CD14-positive monocyte (primary cell): Measurements from ENCODE around the gene LRBA. TPM values are rescaled to one million over a fixed set of nuclear protein-coding genes. Genes with fewer than 3 reads are reported as not detected.

Experiments used
- DNase-seq, 3 donors: peaks; one replicate each; pipeline ENCODE4 v3.0.0-alpha.2; 2011 to 2022
- H2AFZ ChIP-seq: 2 replicates; pipeline ENCODE4 v1.6.0; 2012; ENCODE audit warnings: mild to moderate bottlenecking, low read depth, low read length, inconsistent platforms; ENCODE audit not compliant: insufficient read depth, poor library complexity, severe bottlenecking
- H3K27ac ChIP-seq, 2 donors: 1 replicate in 1 of 2; 2 replicates in 1 of 2; pipeline ENCODE4 v1.5.1; 2012 to 2013; ENCODE audit warnings: low read length in 2 of 2, control low read depth in 1 of 2, inconsistent platforms in 1 of 2, low read depth in 1 of 2, mild to moderate bottlenecking in 1 of 2
- H3K27me3 ChIP-seq, 2 donors: one replicate each; pipeline versions ENCODE4 v1.6.0 to v1.6.1; 2011 to 2013; ENCODE audit warnings: low read length in 2 of 2; ENCODE audit not compliant: control insufficient read depth in 2 of 2, insufficient read depth in 2 of 2
- H3K36me3 ChIP-seq, 2 donors: replicated peaks in 1 of 2; 1 replicate in 1 of 2; 2 replicates in 1 of 2; pipeline versions ENCODE4 v1.5.1 to v1.6.1; 2012 to 2013; ENCODE audit warnings: low read length in 2 of 2, control low read depth in 1 of 2, inconsistent platforms in 1 of 2, mild to moderate bottlenecking in 1 of 2; ENCODE audit not compliant: insufficient read depth in 2 of 2, control insufficient read depth in 1 of 2
- H3K4me1 ChIP-seq, 2 donors: 1 replicate in 1 of 2; 2 replicates in 1 of 2; pipeline versions ENCODE4 v1.5.1 to v1.6.1; 2012 to 2013; ENCODE audit warnings: low read length in 2 of 2, control low read depth in 1 of 2, inconsistent platforms in 1 of 2, mild to moderate bottlenecking in 1 of 2, moderate library complexity in 1 of 2; ENCODE audit not compliant: insufficient read depth in 2 of 2, control insufficient read depth in 1 of 2
- H3K4me2 ChIP-seq: replicated peaks from 2 replicates; pipeline ENCODE3; 2012; ENCODE audit warnings: low read length, moderate library complexity, mild to moderate bottlenecking; ENCODE audit not compliant: poor library complexity, severe bottlenecking; ENCODE audit errors: extremely low read depth
- H3K4me3 ChIP-seq, 3 experiments: fragments of 200-600 bp in 1 of 3; sonication (generic) in 1 of 3; replicated peaks in 1 of 3; 1 replicate in 2 of 3; 2 replicates in 1 of 3; pipeline ENCODE4 v1.5.1; 2011 to 2013; ENCODE audit warnings: low read length in 3 of 3, mild to moderate bottlenecking in 3 of 3, control low read depth in 2 of 3, low read depth in 2 of 3, inconsistent platforms in 1 of 3, moderate library complexity in 1 of 3
- H3K79me2 ChIP-seq: 2 replicates; pipeline ENCODE4 v1.6.0; 2012; ENCODE audit warnings: mild to moderate bottlenecking, control low read depth, inconsistent platforms, low read length, moderate library complexity; ENCODE audit not compliant: insufficient read depth
- H3K9ac ChIP-seq: 2 replicates; pipeline ENCODE4 v1.6.0; 2017; ENCODE audit warnings: low read length, mild to moderate bottlenecking; ENCODE audit not compliant: insufficient read depth, poor library complexity, severe bottlenecking
- H3K9me3 ChIP-seq, 2 donors: replicated peaks in 1 of 2; 1 replicate in 1 of 2; 2 replicates in 1 of 2; pipeline versions ENCODE4 v1.5.1 to v1.6.1; 2012 to 2013; ENCODE audit warnings: low read length in 2 of 2, control low read depth in 1 of 2; ENCODE audit not compliant: control insufficient read depth in 1 of 2, insufficient read depth in 1 of 2
- H4K20me1 ChIP-seq: 2 replicates; pipeline ENCODE4 v1.6.0; 2012; ENCODE audit warnings: mild to moderate bottlenecking, low read length, control low read depth, moderate library complexity; ENCODE audit not compliant: insufficient read depth
- H3K27ac Mint-ChIP-seq, 7 donors: one replicate each; pipeline ENCODE4 v1.8.0; 2020; ENCODE audit warnings: mild to moderate bottlenecking in 7 of 7, mixed read lengths in 7 of 7, moderate library complexity in 6 of 7, inconsistent platforms in 2 of 7
- H3K27me3 Mint-ChIP-seq, 3 donors: one replicate each; pipeline ENCODE4 v1.8.0; 2021 to 2022; ENCODE audit warnings: low read depth in 3 of 3, mild to moderate bottlenecking in 3 of 3, mixed read lengths in 3 of 3, moderate library complexity in 3 of 3, inconsistent platforms in 1 of 3
- H3K36me3 Mint-ChIP-seq, 2 donors: one replicate each; pipeline ENCODE4 v1.8.0; 2020; ENCODE audit warnings: mixed read lengths in 2 of 2, inconsistent platforms in 1 of 2, mild to moderate bottlenecking in 1 of 2
- H3K4me1 Mint-ChIP-seq: one replicate; pipeline ENCODE4 v1.8.0; 2020; ENCODE audit warnings: mild to moderate bottlenecking, mixed read lengths
- H3K4me3 Mint-ChIP-seq, 2 donors: one replicate each; pipeline ENCODE4 v1.8.0; 2020; ENCODE audit warnings: mild to moderate bottlenecking in 2 of 2, mixed read lengths in 2 of 2, moderate library complexity in 1 of 2
- H3K9me3 Mint-ChIP-seq, 7 donors: one replicate each; pipeline ENCODE4 v1.8.0; 2020 to 2022; ENCODE audit warnings: mixed read lengths in 7 of 7, mild to moderate bottlenecking in 6 of 7, moderate library complexity in 6 of 7, inconsistent platforms in 2 of 7
- CTCF ChIP-seq: fragments of 200-600 bp; IDR thresholded peaks from one replicate; pipeline ENCODE4 v1.8.0; 2022; ENCODE audit warnings: antibody characterized with exemption, mild to moderate bottlenecking
- WGBS: methylation state at CpG from one replicate; pipeline ENCODE4 v1.1.5; 2013; ENCODE audit warnings: missing lambda C conversion rate; ENCODE audit not compliant: insufficient coverage; 5-methylcytosine and 5-hydroxymethylcytosine counted together
- intact Hi-C, 2 donors: fragments of 100-400 bp; cut with micrococcal nuclease; formaldehyde crosslinking; loops; one replicate each; pipeline versions ENCODE4 v1.15.0 to v1.15.1; 2023
- polyA plus RNA-seq, 3 donors: library from polyadenylated mRNA; depleted of rRNA in 1 of 3; unstranded in 2 of 3; stranded (reverse) in 1 of 3; fragments of 300-500 nt in 2 of 3; fragments of >200 nt in 1 of 3; fragmentation: Illumina TruSeq in 2 of 3; gene quantifications; 1 replicate in 2 of 3; 2 replicates in 1 of 3; pipeline ENCODE4 v1.2.3, GENCODE V29; 2012 to 2021

The LRBA gene
- polyA plus RNA-seq, 3 donors, result 1.5 to 5.5 (median 4.4) TPM

GRCh38 chr4:150782311-150782710 lies 232.8 kb downstream of the LRBA start:
- Mint-ChIP-seq H3K27ac (no peak overlapping the region), H3K4me3 (no peak overlapping the region), H3K27me3 (no peaks in the 10 kb centered on the region), H3K36me3 (no peaks in the 10 kb centered on the region), H3K9me3 (peaks cover 0 to 2% (median 0%) of the 10 kb centered on the region in 7 donors), H3K4me1 (no peaks in the 10 kb centered on the region)
- no peaks in the 10 kb centered on the region for H3K36me3 ChIP-seq
- intact Hi-C loops, result no loop called here
- no peak overlapping the region for H3K4me2 ChIP-seq
- no peaks in the 10 kb centered on the region for H3K9me3 ChIP-seq
- H3K9ac ChIP-seq, result no peak overlapping the region
- H2AFZ ChIP-seq, result no peak overlapping the region
- no peaks in the 10 kb centered on the region for H3K79me2 ChIP-seq
- H3K27ac ChIP-seq, result no peak overlapping the region
- no peak for TF ChIP-seq CTCF
- H3K27me3 ChIP-seq, result no peaks in the 10 kb centered on the region
- H3K4me1 ChIP-seq, result no peaks in the 10 kb centered on the region
- no peak overlapping the region for H3K4me3 ChIP-seq
- no peak for DNase-seq
- no CpG with 5 or more reads among the region's 2 CpGs for WGBS
- H4K20me1 ChIP-seq, result no peaks in the 10 kb centered on the region

GRCh38 chr4:150781191-150781590 lies 233.9 kb downstream of the LRBA start:
- intact Hi-C loops, result no loop called here
- Histone ChIP-seq H3K79me2 (no peaks in the 10 kb centered on the region), H3K36me3 (no peaks in the 10 kb centered on the region), H3K4me2 (no peak overlapping the region), H3K27me3 (no peaks in the 10 kb centered on the region), H3K27ac (no peak overlapping the region), H3K9me3 (no peaks in the 10 kb centered on the region), H4K20me1 (no peaks in the 10 kb centered on the region), H3K9ac (no peak overlapping the region), H3K4me3 (no peak overlapping the region), H2AFZ (no peak overlapping the region), H3K4me1 (no peaks in the 10 kb centered on the region)
- DNase-seq, result no peak
- no peak for TF ChIP-seq CTCF
- H3K9me3 Mint-ChIP-seq, result no peaks in the 10 kb centered on the region
- no peaks in the 10 kb centered on the region for H3K4me1 Mint-ChIP-seq
- H3K27me3 Mint-ChIP-seq, result no peaks in the 10 kb centered on the region
- H3K36me3 Mint-ChIP-seq, result peaks cover 0 to under 1% of the 10 kb centered on the region in 2 donors
- WGBS, result 100% methylated on average over 5 of the region's 6 CpGs
- H3K27ac Mint-ChIP-seq, result no peak overlapping the region
- H3K4me3 Mint-ChIP-seq, result no peak overlapping the region
